Testis (tissue), 3 donors: ENCODE data around the gene OS9. TPM values are rescaled to one million over a fixed set of nuclear protein-coding genes. Genes with fewer than 3 reads are reported as not detected.

Source experiments
- DNase-seq: peaks from one replicate; pipeline ENCODE4 v3.0.0-alpha.2; 2019
- H3K27ac ChIP-seq, 2 donors: fragments of 200-600 bp; sonication (generic); one replicate each; pipeline ENCODE4 v1.5.1; 2019
- H3K27me3 ChIP-seq: fragments of 200-600 bp; sonication (generic); one replicate; pipeline ENCODE4 v1.5.1; 2019
- H3K36me3 ChIP-seq: fragments of 200-600 bp; sonication (generic); one replicate; pipeline ENCODE4 v1.5.1; 2017; ENCODE audit warnings: low read depth; ENCODE audit errors: missing control alignments
- H3K4me1 ChIP-seq: fragments of 200-600 bp; sonication (generic); one replicate; pipeline ENCODE4 v1.5.1; 2019
- H3K4me3 ChIP-seq, 2 donors: fragments of 200-600 bp; sonication (generic); one replicate each; pipeline ENCODE4 v1.5.1; 2017 to 2019
- H3K9me3 ChIP-seq: fragments of 200-600 bp; sonication (generic); one replicate; pipeline ENCODE4 v1.5.1; 2017
- POLR2A ChIP-seq: fragments of 450-650 bp; IDR thresholded peaks from one replicate; pipeline ENCODE4 v1.6.1; 2017; ENCODE audit warnings: antibody characterized with exemption, mild to moderate bottlenecking, moderate library complexity
- WGBS, 2 donors: methylation state at CpG; one replicate each; pipeline ENCODE4 v1.1.5; 2018; 5-methylcytosine and 5-hydroxymethylcytosine counted together
- intact Hi-C: fragments of 100-400 bp; cut with DNase I; formaldehyde crosslinking; loops from one replicate; pipeline ENCODE4 v1.15.1; 2023; ENCODE audit warnings: low total_unique reads
- polyA plus RNA-seq: library from polyadenylated mRNA; stranded (reverse); fragments of 350-450 nt; fragmentation: Illumina TruSeq; extraction: RNeasy Lipid Tissue Mini Kit (QIAGEN cat#74804); gene quantifications from one replicate; pipeline ENCODE4 v1.2.3, GENCODE V29; 2014; ENCODE audit warnings: low read depth, low replicate concordance; ENCODE audit not compliant: insufficient read depth
- total RNA-seq, 2 donors: library from RNA; depleted of rRNA; stranded (reverse); fragments of >200 nt; gene quantifications; one replicate each; pipeline ENCODE4 v1.2.3, GENCODE V29; 2016
- TF ChIP-seq, protein P1 (sequence below), 3 experiments: fragments of 450-650 bp in 2 of 3; fragments of 200-600 bp in 1 of 3; sonication (generic) in 1 of 3; IDR thresholded peaks; one replicate each; pipeline ENCODE4 v1.5.1; 2016 to 2019; ENCODE audit warnings: antibody characterized with exemption in 3 of 3, mild to moderate bottlenecking in 2 of 3, moderate library complexity in 1 of 3

OS9 gene
- total and polyA plus RNA-seq, 3 donors from 2014 or later: 88.1 to 158 (median 121) TPM

DNA sequence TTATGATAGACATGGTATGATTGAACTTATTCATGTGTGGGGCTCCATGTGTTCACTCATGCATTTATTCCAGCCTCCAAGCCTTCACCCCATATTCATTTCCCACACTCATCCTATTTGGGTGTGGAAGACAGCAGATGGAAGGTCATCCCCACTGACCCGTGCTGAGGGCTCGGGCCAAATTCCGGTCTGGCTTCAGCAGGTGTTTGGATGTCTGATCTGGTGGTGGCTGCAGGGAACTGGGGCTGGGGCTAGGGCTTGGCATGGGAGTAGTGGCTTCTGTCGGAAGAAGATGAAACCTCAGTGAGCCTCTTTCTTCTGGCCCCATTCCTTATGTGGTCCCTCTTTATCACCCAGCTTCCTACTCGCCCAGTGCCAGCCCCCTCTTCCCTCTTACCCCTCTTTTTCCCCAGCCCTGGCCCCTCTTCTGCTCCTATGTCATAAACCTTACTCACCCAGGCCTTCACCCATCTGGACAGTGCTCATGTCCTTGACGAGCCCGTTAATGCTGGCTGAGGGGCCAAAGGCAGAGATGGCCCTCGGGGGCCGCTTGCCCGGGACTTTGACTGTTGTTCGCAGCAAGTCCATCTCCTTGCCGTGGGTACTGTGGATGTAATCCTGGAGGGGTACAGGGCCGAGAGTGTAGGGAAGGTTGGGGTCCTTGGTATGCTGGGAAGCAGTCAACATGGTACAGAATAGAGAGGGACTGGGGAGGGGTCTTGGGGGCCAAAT, 36.6 kb downstream of the OS9 start:
- TF ChIP-seq, protein P1, sequence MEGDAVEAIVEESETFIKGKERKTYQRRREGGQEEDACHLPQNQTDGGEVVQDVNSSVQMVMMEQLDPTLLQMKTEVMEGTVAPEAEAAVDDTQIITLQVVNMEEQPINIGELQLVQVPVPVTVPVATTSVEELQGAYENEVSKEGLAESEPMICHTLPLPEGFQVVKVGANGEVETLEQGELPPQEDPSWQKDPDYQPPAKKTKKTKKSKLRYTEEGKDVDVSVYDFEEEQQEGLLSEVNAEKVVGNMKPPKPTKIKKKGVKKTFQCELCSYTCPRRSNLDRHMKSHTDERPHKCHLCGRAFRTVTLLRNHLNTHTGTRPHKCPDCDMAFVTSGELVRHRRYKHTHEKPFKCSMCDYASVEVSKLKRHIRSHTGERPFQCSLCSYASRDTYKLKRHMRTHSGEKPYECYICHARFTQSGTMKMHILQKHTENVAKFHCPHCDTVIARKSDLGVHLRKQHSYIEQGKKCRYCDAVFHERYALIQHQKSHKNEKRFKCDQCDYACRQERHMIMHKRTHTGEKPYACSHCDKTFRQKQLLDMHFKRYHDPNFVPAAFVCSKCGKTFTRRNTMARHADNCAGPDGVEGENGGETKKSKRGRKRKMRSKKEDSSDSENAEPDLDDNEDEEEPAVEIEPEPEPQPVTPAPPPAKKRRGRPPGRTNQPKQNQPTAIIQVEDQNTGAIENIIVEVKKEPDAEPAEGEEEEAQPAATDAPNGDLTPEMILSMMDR (IDR thresholded peaks at IDR 0.05): no peak
- TF ChIP-seq POLR2A: no peak
- no peaks in the 10 kb centered on the region for H3K27me3 ChIP-seq
- DNase-seq: no peak
- 87 to 94% methylated on average over 13 of the region's 13 CpGs for WGBS, 2 donors
- no peaks in the 10 kb centered on the region for H3K9me3 ChIP-seq
- H3K36me3 ChIP-seq: no peaks in the 10 kb centered on the region
- no peak overlapping the region for H3K4me3 ChIP-seq
- intact Hi-C loops: no loop called here
- no peak overlapping the region for H3K27ac ChIP-seq
- peaks cover 9% of the 10 kb centered on the region for H3K4me1 ChIP-seq

DNA sequence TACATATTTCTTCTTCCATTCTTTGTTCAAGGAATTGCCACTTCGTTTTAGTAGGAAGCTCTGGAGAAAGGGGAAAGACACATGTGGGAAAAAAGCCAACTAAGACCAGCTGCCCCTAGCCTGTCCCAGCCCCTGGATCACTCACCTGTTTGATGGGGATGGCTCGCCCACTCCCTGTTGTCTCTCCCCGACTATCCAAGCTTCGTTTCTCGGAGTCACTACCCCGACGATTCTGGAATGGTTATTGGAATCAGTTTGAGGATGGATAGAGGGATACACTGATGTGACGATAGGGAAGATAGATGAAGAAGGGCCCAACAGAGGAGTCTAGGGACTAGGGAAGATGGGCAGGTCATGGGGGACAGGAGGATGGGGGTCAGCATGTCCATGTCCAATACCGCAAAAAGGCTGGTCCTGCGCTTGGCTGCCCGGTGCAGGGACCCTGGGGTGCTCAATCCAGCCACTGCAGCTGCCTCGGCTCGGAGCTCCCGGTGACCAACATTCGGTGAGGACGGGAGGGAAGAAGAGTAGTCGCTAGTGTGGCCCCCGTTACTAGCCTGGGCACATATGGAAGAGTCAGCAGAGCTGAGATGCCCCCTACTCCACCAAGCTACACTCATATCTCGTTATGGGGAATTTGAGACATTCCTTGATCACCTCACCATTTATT, 37.6 kb downstream of the OS9 start:
- no peak overlapping the region for H3K27ac ChIP-seq
- H3K36me3 ChIP-seq: no peaks in the 10 kb centered on the region
- DNase-seq: no peak
- TF ChIP-seq, protein P1 (IDR thresholded peaks at IDR 0.05): no peak
- no peak for TF ChIP-seq POLR2A
- H3K4me3 ChIP-seq: no peak overlapping the region
- H3K27me3 ChIP-seq: no peaks in the 10 kb centered on the region
- intact Hi-C loops: no loop called here
- WGBS, 2 donors: 86 to 87% methylated on average over 19 of the region's 19 CpGs
- no peaks in the 10 kb centered on the region for H3K9me3 ChIP-seq
- peaks cover 9% of the 10 kb centered on the region for H3K4me1 ChIP-seq

DNA sequence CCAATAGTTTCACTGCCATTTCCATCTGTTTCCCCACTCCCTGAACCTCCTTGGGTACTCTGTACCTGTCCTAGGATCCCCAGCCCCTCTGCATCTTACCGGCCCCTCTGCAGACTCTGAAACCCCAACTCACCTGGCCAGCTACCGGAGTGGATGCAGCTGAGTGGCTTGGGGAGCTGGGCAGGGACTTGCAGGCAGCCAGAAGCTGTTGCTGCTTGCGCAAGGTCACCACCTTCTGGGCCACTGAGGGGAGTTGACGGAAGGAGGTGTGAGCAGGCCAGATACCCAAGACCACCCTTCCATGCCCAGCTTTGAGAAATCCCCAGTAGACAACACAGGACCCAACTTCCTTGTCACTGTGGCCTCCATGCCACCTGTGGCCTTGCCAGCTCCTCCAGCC, 38.3 kb downstream of the OS9 start:
- no peak overlapping the region for H3K27ac ChIP-seq
- no peaks in the 10 kb centered on the region for H3K9me3 ChIP-seq
- TF ChIP-seq POLR2A: no peak
- TF ChIP-seq, protein P1 (IDR thresholded peaks at IDR 0.05): no peak
- DNase-seq: no peak
- H3K4me3 ChIP-seq: no peak overlapping the region
- H3K27me3 ChIP-seq: no peaks in the 10 kb centered on the region
- intact Hi-C loops: no loop called here
- peaks cover 7% of the 10 kb centered on the region for H3K4me1 ChIP-seq
- 89% methylated on average over 4 of the region's 4 CpGs for WGBS, 2 donors
- H3K36me3 ChIP-seq: no peaks in the 10 kb centered on the region

DNA sequence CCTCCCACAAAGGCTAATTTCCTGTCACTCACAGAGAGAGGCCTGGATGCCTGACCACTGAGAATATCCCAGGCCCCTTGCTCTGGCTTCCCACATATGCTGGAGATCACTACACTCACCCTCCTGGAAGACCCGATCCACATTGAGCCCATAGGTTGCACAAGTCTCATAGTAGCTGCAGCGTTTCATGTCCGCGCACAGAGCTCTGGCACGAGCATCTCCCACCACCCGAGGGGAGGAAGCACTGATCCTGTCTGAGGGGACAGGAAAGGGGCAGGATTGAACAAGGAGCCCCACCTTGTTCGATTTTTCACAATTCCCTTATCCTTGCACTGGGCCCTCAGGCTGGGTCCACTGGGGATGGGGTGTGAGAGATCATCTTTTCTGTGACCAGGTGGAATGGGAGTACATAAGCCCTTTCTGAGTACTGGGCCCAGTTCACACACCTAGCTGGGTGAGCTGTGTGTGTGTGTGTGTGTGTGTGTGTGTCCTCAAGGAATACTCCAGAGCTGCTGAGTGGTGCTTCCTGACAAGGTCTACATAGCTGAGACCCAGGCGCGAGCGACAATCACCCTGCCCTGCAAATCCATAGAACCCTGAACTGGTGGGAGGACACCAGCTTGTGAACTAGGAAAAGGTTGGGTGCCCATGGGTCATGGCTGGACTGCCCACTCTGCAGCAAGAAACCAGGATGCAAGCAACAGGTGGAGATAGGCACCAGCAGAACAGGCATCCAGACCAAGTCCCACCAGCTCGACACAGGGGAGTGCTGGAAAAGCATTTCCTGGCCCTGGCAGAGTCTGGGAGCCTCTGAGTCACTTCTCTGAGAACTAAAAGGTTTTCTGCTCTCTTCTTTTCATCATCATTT, 39.0 kb downstream of the OS9 start:
- Histone ChIP-seq H3K36me3 (no peaks in the 10 kb centered on the region), H3K4me1 (peaks cover 10% of the 10 kb centered on the region), H3K4me3 (no peak overlapping the region), H3K27me3 (no peaks in the 10 kb centered on the region), H3K27ac (no peak overlapping the region), H3K9me3 (no peaks in the 10 kb centered on the region)
- intact Hi-C loops: no loop called here
- DNase-seq: no peak
- WGBS, 2 donors: 83 to 86% methylated on average over 11 of the region's 11 CpGs
- TF ChIP-seq, protein P1 (IDR thresholded peaks at IDR 0.05): no peak
- TF ChIP-seq POLR2A: no peak
